ENCODE measurements around the gene FDXACB1. TPM values are rescaled to one million over a fixed set of nuclear protein-coding genes. Genes with fewer than 3 reads are reported as not detected.

FDXACB1 gene
- total and polyA plus RNA-seq, 4 donors: 0.95 to 1.9 (median 1.2) TPM

DNA sequence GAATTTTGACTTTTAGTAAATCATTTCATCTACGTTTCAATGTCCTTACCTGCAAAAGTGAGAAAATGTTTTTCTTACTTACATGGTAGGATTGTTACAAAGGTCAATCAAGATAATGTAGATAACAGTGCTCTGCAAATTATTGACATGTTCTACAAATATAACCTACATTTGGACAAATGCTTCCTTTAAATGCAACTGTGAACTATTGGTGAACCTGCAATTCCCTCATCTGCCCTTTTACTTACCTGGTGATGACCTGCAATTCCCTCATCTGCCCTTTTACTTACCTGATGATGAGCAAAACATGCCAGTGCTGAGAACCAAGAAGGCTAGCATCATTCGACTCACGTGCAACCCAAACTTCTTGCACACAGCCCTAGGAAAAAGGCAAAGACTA, 18.7 kb downstream of the FDXACB1 start:
- Histone ChIP-seq H3K4me3 (ENCODE audit: low read length in 2 of 2) (no peak overlapping the region), H3K4me1 (ENCODE audit: control insufficient read depth in 1 of 2, insufficient read depth in 2 of 2, low read length in 2 of 2) (no peaks in the 10 kb centered on the region), H3K36me3 (ENCODE audit: control insufficient read depth in 1 of 2, insufficient read depth in 2 of 2, low read length in 1 of 2) (peaks cover 1 to 7% of the 10 kb centered on the region in 2 donors), H3K27ac (ENCODE audit: low read depth in 1 of 2, low read length in 2 of 2) (no peak overlapping the region), H3K9me3 (ENCODE audit: control insufficient read depth, low read length) (no peaks in the 10 kb centered on the region), H3K27me3 (ENCODE audit: control insufficient read depth in 1 of 2, insufficient read depth in 2 of 2, low read length in 1 of 2) (no peaks in the 10 kb centered on the region)
- ATAC-seq (ENCODE audit: low FRiP score): no peak
- intact Hi-C loops (cut with DNase I): no loop called here
- no peak for DNase-seq
- 87 to 92% methylated on average over 3 of the region's 3 CpGs for WGBS, 2 donors

DNA sequence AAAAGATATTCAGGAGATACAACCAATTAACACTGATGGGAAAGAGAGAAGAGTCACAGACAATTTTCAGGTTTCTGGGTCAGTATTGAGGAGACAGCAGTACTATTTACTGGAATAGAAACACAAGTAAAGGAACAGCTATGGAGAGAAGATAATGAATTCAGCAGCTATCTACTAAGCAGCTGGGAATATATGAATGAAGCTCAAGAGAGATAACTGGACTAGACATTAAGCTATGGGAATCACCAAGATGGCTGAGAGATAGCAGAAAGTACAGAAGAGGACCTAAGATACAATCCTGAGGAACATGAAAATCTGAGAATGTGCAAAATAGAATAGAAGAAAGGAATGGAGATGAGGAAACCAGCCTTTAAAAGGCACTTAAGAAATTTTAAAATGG, 23.5 kb downstream of the FDXACB1 start:
- ATAC-seq (ENCODE audit: low FRiP score) (no peak), DNase-seq (no peak)
- Histone ChIP-seq H3K36me3 (ENCODE audit: control insufficient read depth in 1 of 2, insufficient read depth in 2 of 2, low read length in 1 of 2) (peaks cover 4 to 9% of the 10 kb centered on the region in 2 donors), H3K9me3 (ENCODE audit: control insufficient read depth, low read length) (no peaks in the 10 kb centered on the region), H3K4me1 (ENCODE audit: control insufficient read depth in 1 of 2, insufficient read depth in 2 of 2, low read length in 2 of 2) (no peaks in the 10 kb centered on the region), H3K27ac (ENCODE audit: low read depth in 1 of 2, low read length in 2 of 2) (no peak overlapping the region), H3K27me3 (ENCODE audit: control insufficient read depth in 1 of 2, insufficient read depth in 2 of 2, low read length in 1 of 2) (no peaks in the 10 kb centered on the region), H3K4me3 (ENCODE audit: low read length in 2 of 2) (no peak overlapping the region)
- intact Hi-C loops (cut with DNase I): no loop called here

DNA sequence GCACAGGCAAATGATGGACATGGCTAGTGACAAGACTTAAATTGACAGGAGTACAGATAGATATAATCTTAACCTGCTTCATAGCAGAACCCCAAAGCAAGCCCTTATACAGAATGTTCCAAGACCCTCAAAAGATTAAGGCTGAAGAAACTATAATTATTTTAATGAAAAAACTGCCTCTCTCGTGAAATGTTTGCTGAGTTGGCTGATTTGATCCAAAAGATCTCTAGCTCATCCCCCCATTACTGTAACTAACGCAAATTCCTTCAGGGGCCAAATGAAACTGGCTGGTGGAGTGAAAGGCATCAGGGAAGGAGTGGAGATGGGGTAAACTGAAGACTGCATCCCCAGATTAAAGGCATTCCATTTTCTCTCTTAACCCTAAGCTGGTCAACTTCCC, 26.9 kb downstream of the FDXACB1 start:
- 71 to 79% methylated on average over 2 of the region's 2 CpGs for WGBS, 2 donors
- Histone ChIP-seq H3K4me3 (ENCODE audit: low read length in 2 of 2) (no peak overlapping the region), H3K27ac (ENCODE audit: low read depth in 1 of 2, low read length in 2 of 2) (no peak overlapping the region), H3K36me3 (ENCODE audit: control insufficient read depth in 1 of 2, insufficient read depth in 2 of 2, low read length in 1 of 2) (peaks cover 4 to 8% of the 10 kb centered on the region in 2 donors), H3K9me3 (ENCODE audit: control insufficient read depth, low read length) (no peaks in the 10 kb centered on the region), H3K4me1 (ENCODE audit: control insufficient read depth in 1 of 2, insufficient read depth in 2 of 2, low read length in 2 of 2) (no peaks in the 10 kb centered on the region), H3K27me3 (ENCODE audit: control insufficient read depth in 1 of 2, insufficient read depth in 2 of 2, low read length in 1 of 2) (no peaks in the 10 kb centered on the region)
- intact Hi-C loops (cut with DNase I): no loop called here
- DNase-seq: no peak
- no peak for ATAC-seq (ENCODE audit: low FRiP score)

DNA sequence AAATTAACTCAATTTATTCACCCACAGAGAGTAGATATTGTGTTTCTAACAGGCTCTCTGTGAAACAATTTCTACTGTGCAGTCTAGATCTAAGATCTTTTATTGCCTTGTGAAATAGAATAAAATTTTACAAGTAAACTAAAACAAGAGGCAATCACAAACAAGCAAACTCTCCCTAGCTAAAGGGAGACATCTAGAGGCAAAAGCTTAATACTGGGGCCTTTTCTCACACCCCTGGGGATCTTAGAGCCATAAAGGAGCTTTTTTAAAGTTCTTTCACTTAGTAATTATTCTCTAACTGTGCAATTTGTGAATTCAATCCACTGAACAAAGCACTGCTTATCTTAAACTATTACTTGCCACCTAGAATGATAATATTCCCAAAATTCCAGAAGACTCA, 27.3 kb downstream of the FDXACB1 start:
- DNase-seq: no peak
- Histone ChIP-seq H3K27ac (ENCODE audit: low read depth in 1 of 2, low read length in 2 of 2) (no peak overlapping the region), H3K4me3 (ENCODE audit: low read length in 2 of 2) (no peak overlapping the region), H3K4me1 (ENCODE audit: control insufficient read depth in 1 of 2, insufficient read depth in 2 of 2, low read length in 2 of 2) (no peaks in the 10 kb centered on the region), H3K27me3 (ENCODE audit: control insufficient read depth in 1 of 2, insufficient read depth in 2 of 2, low read length in 1 of 2) (no peaks in the 10 kb centered on the region), H3K9me3 (ENCODE audit: control insufficient read depth, low read length) (no peaks in the 10 kb centered on the region), H3K36me3 (ENCODE audit: control insufficient read depth in 1 of 2, insufficient read depth in 2 of 2, low read length in 1 of 2) (peaks cover 4 to 9% of the 10 kb centered on the region in 2 donors)
- ATAC-seq (ENCODE audit: low FRiP score): no peak
- intact Hi-C loops (cut with DNase I): no loop called here

DNA sequence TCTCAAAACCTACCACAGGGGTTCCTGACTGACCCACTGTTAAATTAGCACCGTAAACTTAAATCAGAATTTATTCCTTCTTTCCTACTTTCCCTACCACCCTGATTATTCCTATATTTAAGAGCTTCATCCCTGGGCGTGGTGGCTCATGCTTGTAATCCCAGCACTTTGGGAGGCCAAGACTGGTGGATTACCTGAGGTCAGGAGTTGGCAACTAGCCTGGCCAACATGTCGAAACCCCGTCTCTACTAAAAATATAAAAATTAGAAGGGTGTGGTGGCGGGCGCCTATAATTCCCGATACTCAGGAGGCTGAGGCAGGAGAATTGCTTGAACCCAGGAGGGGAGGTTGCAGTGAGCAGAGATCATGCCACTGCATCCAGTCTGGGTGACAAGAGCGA, 27.9 kb downstream of the FDXACB1 start:
- DNase-seq (no peak), ATAC-seq (ENCODE audit: low FRiP score) (no peak)
- Histone ChIP-seq H3K36me3 (ENCODE audit: control insufficient read depth in 1 of 2, insufficient read depth in 2 of 2, low read length in 1 of 2) (peaks cover 4 to 9% of the 10 kb centered on the region in 2 donors), H3K4me3 (ENCODE audit: low read length in 2 of 2) (no peak overlapping the region), H3K4me1 (ENCODE audit: control insufficient read depth in 1 of 2, insufficient read depth in 2 of 2, low read length in 2 of 2) (no peaks in the 10 kb centered on the region), H3K27me3 (ENCODE audit: control insufficient read depth in 1 of 2, insufficient read depth in 2 of 2, low read length in 1 of 2) (no peaks in the 10 kb centered on the region), H3K9me3 (ENCODE audit: control insufficient read depth, low read length) (no peaks in the 10 kb centered on the region), H3K27ac (ENCODE audit: low read depth in 1 of 2, low read length in 2 of 2) (no peak overlapping the region)
- intact Hi-C loops (cut with DNase I): no loop called here
- 94 to 95% methylated on average over 8 of the region's 8 CpGs for WGBS, 2 donors

DNA sequence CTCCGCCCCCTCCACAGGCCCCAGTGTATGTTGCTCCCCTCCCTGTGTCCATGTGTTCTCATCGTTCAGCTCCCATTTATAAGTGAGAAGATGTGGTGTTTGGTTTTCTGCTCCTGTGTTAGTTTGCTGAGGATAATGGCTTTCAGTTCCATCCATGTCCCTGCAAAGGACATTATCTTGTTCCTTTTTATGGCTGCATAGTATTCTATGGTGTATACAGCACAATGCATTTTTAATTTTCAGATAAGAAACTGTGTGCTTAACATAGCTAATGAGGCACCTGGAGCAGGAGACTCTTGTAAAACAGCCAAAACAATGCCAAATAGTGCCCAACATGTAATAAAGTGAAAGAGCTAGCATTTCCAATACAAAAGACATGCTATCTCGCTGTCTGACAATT, 29.3 kb downstream of the FDXACB1 start:
- WGBS, 2 donors: 94 to 98% methylated on average over 3 of the region's 3 CpGs
- DNase-seq (no peak), ATAC-seq (ENCODE audit: low FRiP score) (no peak)
- H3K4me1 ChIP-seq (ENCODE audit: control insufficient read depth in 1 of 2, insufficient read depth in 2 of 2, low read length in 2 of 2): no peaks in the 10 kb centered on the region
- no peak overlapping the region for H3K27ac ChIP-seq (ENCODE audit: low read depth in 1 of 2, low read length in 2 of 2)
- no peaks in the 10 kb centered on the region for H3K9me3 ChIP-seq (ENCODE audit: control insufficient read depth, low read length)
- no peaks in the 10 kb centered on the region for H3K27me3 ChIP-seq (ENCODE audit: control insufficient read depth in 1 of 2, insufficient read depth in 2 of 2, low read length in 1 of 2)
- H3K4me3 ChIP-seq (ENCODE audit: low read length in 2 of 2): no peak overlapping the region
- intact Hi-C loops (cut with DNase I): no loop called here
- peaks cover 3 to 7% of the 10 kb centered on the region in 2 donors for H3K36me3 ChIP-seq (ENCODE audit: control insufficient read depth in 1 of 2, insufficient read depth in 2 of 2, low read length in 1 of 2)

DNA sequence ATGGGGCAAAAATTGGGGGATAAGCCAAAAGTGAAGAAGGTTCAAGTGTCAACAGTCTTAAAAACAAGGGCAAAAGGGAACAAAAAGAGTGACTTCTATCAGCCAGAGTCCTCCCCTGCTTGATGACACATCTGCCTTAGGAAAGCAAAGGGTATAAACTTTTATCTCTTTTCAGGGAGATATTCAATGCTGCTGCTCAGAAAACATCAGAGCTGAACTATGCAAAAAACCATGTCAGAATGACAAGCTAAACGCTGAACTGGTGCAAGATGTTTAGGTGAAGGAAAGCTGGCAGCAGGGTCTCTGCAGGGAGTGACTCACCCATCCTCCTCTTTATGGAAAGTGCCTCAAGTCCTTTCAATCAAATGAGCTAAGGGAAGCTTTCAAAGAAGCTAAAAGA, 32.3 kb downstream of the FDXACB1 start:
- WGBS, 2 donors: 18 to 19% methylated on average over 1 of the region's 1 CpG
- H3K27ac ChIP-seq (ENCODE audit: low read depth in 1 of 2, low read length in 2 of 2): no peak overlapping the region
- no peaks in the 10 kb centered on the region for H3K27me3 ChIP-seq (ENCODE audit: control insufficient read depth in 1 of 2, insufficient read depth in 2 of 2, low read length in 1 of 2)
- no peak overlapping the region for H3K4me3 ChIP-seq (ENCODE audit: low read length in 2 of 2)
- H3K4me1 ChIP-seq (ENCODE audit: control insufficient read depth in 1 of 2, insufficient read depth in 2 of 2, low read length in 2 of 2): no peaks in the 10 kb centered on the region
- no peak for DNase-seq
- intact Hi-C loops (cut with DNase I): no loop called here
- no peaks in the 10 kb centered on the region for H3K9me3 ChIP-seq (ENCODE audit: control insufficient read depth, low read length)
- no peak for ATAC-seq (ENCODE audit: low FRiP score)
- H3K36me3 ChIP-seq (ENCODE audit: control insufficient read depth in 1 of 2, insufficient read depth in 2 of 2, low read length in 1 of 2): peaks cover 2 to 7% of the 10 kb centered on the region in 2 donors

DNA sequence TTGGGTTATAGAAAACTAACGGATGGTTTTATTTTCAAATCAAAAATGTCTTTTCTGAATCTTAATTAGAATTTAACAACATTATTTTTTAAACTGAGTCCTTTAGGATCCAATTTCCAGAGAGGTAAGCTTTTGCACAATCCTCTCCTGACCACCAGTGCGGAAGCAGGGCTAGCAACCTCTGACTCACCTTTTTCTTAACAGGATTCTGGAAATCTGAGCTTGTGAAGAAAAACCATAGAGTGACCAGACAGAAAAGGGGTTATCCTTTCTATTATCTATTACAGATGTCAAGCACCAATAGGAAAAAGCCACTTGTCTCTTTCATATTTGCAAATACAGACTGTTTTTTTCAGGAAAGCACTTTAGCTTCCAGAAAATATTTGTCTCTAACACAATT, 32.9 kb downstream of the FDXACB1 start:
- ATAC-seq (ENCODE audit: low FRiP score): no peak
- H3K27ac ChIP-seq (ENCODE audit: low read depth in 1 of 2, low read length in 2 of 2): no peak overlapping the region
- no peak overlapping the region for H3K4me3 ChIP-seq (ENCODE audit: low read length in 2 of 2)
- H3K9me3 ChIP-seq (ENCODE audit: control insufficient read depth, low read length): no peaks in the 10 kb centered on the region
- H3K36me3 ChIP-seq (ENCODE audit: control insufficient read depth in 1 of 2, insufficient read depth in 2 of 2, low read length in 1 of 2): peaks cover 2 to 7% of the 10 kb centered on the region in 2 donors
- intact Hi-C loops (cut with DNase I): no loop called here
- no peaks in the 10 kb centered on the region for H3K27me3 ChIP-seq (ENCODE audit: control insufficient read depth in 1 of 2, insufficient read depth in 2 of 2, low read length in 1 of 2)
- 83 to 90% methylated on average over 2 of the region's 2 CpGs for WGBS, 2 donors
- H3K4me1 ChIP-seq (ENCODE audit: control insufficient read depth in 1 of 2, insufficient read depth in 2 of 2, low read length in 2 of 2): no peaks in the 10 kb centered on the region
- no peak for DNase-seq

DNA sequence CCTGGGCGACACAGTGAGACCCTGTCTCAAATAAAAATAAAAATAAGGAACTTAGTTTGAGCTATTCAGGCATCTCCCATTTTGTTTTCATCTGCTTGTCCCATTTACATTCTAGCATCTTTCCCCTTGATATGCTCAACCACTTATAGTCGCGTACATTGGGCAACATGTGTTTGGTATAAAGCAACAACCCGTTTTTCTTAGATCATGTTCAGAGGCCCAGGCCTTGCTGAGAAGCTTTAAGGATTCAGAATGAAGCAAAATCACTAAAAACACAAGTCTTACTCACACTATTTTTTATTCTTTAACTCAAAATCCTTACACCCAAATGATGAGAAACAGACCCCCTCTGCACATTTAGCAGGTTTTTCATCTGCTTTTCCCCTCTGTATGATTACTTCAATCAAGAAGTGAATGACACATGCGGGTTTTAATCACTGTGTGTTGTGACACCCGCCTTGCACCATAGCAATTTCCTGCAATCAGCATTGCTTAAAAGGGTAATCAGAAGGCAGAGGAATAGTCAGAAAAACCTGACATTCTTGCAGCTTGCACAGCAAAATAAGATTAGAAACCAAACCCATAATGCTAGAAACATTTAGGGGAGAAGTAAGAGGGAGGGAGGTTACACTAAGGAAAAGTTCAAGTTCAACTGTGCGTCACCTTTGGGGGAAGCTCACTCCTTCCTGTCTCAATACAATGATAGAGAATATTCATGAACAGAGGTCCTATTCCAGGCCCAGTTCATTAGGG, 33.5 kb downstream of the FDXACB1 start:
- no peaks in the 10 kb centered on the region for H3K4me1 ChIP-seq (ENCODE audit: control insufficient read depth in 1 of 2, insufficient read depth in 2 of 2, low read length in 2 of 2)
- intact Hi-C loops (cut with DNase I): no loop called here
- no peak overlapping the region for H3K27ac ChIP-seq (ENCODE audit: low read depth in 1 of 2, low read length in 2 of 2)
- ATAC-seq (ENCODE audit: low FRiP score) (no peak), DNase-seq (no peak)
- no peaks in the 10 kb centered on the region for H3K9me3 ChIP-seq (ENCODE audit: control insufficient read depth, low read length)
- WGBS, 2 donors: 88 to 90% methylated on average over 7 of the region's 7 CpGs
- no peak overlapping the region for H3K4me3 ChIP-seq (ENCODE audit: low read length in 2 of 2)
- H3K27me3 ChIP-seq (ENCODE audit: control insufficient read depth in 1 of 2, insufficient read depth in 2 of 2, low read length in 1 of 2): no peaks in the 10 kb centered on the region
- peaks cover 2 to 7% of the 10 kb centered on the region in 2 donors for H3K36me3 ChIP-seq (ENCODE audit: control insufficient read depth in 1 of 2, insufficient read depth in 2 of 2, low read length in 1 of 2)

All from aorta (tissue), 5 donors.